DOHH2 (cell line): ENCODE data around the gene LIFR.

Source experiments
- H3F3A ChIP-seq: fragments of 200-600 bp; sonication (generic), shearing (Covaris generic); 2 replicates; pipeline ENCODE4 v1.6.0; 2016; ENCODE audit warnings: antibody characterized with exemption, mild to moderate bottlenecking; ENCODE audit not compliant: control insufficient read depth, insufficient read depth
- H3K27ac ChIP-seq: fragments of 200-600 bp; sonication (generic); 2 replicates; pipeline ENCODE4 v1.5.1; 2014; ENCODE audit warnings: low read depth, mild to moderate bottlenecking, low read length, moderate library complexity
- H3K27me3 ChIP-seq: fragments of 200-600 bp; sonication (generic); 2 replicates; pipeline ENCODE4 v1.6.1; 2014; ENCODE audit warnings: mild to moderate bottlenecking, low read length, mixed read lengths; ENCODE audit not compliant: control insufficient read depth
- H3K36me3 ChIP-seq: fragments of 200-600 bp; sonication (generic); 2 replicates; pipeline ENCODE4 v1.6.1; 2014; ENCODE audit warnings: mild to moderate bottlenecking, low read length, moderate library complexity, mixed read lengths; ENCODE audit not compliant: control insufficient read depth
- H3K4me1 ChIP-seq: fragments of 200-600 bp; sonication (generic); 2 replicates; pipeline ENCODE4 v1.6.1; 2014; ENCODE audit warnings: mild to moderate bottlenecking, low read length, mixed read lengths; ENCODE audit not compliant: control insufficient read depth
- H3K4me2 ChIP-seq: fragments of 200-600 bp; sonication (generic); 2 replicates; pipeline ENCODE4 v1.6.0; 2014; ENCODE audit warnings: mild to moderate bottlenecking, low read length, moderate library complexity
- H3K4me3 ChIP-seq: fragments of 200-600 bp; sonication (generic); 2 replicates; pipeline ENCODE4 v1.5.1; 2014; ENCODE audit warnings: mild to moderate bottlenecking, low read length, mixed read lengths
- H3K79me2 ChIP-seq: fragments of 200-600 bp; sonication (generic); 2 replicates; pipeline ENCODE4 v1.6.1; 2014; ENCODE audit warnings: mild to moderate bottlenecking, low read length, mixed read lengths; ENCODE audit not compliant: control insufficient read depth
- H3K9me2 ChIP-seq: fragments of 200-600 bp; sonication (generic); replicated peaks from 2 replicates; pipeline ENCODE4 v1.6.1; 2014; ENCODE audit warnings: mild to moderate bottlenecking, low read length, mixed read lengths; ENCODE audit not compliant: control insufficient read depth
- H3K9me3 ChIP-seq: fragments of 200-600 bp; sonication (generic); 2 replicates; pipeline ENCODE4 v1.6.1; 2014; ENCODE audit warnings: antibody characterized with exemption, low read length, mixed read lengths; ENCODE audit not compliant: control insufficient read depth, insufficient read depth
- H4K20me1 ChIP-seq: fragments of 200-600 bp; sonication (generic); 2 replicates; pipeline ENCODE4 v1.6.0; 2014; ENCODE audit warnings: low read depth, mild to moderate bottlenecking, antibody characterized with exemption, low read length, moderate library complexity; ENCODE audit not compliant: control insufficient read depth, insufficient read depth
- EZH2phosphoT487 ChIP-seq: fragments of 200-600 bp; sonication (generic); IDR thresholded peaks from 2 replicates; pipeline ENCODE4 v1.6.1; 2017; ENCODE audit warnings: borderline replicate concordance, mild to moderate bottlenecking, antibody characterized with exemption, low read length, moderate library complexity, mixed read lengths
- TF ChIP-seq, protein P1 (sequence below): fragments of 200-600 bp; sonication (generic); IDR thresholded peaks from one replicate; pipeline ENCODE4 v1.5.1; 2014; ENCODE audit warnings: antibody characterized with exemption, mild to moderate bottlenecking, low read depth, low read length; ENCODE audit not compliant: poor library complexity, severe bottlenecking

Gene LIFR

DNA sequence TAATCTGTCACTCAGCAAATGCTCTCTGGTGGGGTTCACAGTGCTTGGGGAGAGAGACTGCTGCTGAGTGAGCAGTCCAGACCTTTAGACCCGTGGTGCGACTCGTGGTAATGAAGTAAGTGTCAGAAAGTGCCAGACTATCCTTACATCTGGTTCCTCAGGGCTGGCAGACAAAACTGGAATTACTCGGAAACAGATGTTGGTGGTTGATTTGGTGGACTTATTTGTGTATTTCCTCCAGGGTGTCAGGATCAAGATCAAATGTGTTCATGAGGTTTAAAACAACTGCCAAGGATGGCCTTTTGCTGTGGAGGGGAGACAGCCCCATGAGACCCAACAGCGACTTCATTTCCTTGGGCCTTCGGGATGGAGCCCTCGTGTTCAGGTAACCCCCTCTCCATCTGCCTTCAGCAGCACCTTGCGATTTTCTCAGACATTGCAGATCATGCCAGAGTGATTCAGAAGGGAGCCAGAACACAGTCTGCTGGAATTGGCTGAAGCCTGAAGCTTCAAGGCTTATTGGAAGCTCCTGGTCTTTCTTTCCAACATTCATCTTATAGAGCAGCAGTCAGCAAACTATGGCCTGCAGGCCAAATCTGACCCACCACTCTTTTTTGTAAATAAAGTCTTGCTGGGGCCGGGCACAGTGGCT, 105.2 kb downstream of the LIFR start:
- H3F3A ChIP-seq: no peaks in the 10 kb centered on the region
- peaks cover 74% of the 10 kb centered on the region for H3K27me3 ChIP-seq
- TF ChIP-seq, protein P1, sequence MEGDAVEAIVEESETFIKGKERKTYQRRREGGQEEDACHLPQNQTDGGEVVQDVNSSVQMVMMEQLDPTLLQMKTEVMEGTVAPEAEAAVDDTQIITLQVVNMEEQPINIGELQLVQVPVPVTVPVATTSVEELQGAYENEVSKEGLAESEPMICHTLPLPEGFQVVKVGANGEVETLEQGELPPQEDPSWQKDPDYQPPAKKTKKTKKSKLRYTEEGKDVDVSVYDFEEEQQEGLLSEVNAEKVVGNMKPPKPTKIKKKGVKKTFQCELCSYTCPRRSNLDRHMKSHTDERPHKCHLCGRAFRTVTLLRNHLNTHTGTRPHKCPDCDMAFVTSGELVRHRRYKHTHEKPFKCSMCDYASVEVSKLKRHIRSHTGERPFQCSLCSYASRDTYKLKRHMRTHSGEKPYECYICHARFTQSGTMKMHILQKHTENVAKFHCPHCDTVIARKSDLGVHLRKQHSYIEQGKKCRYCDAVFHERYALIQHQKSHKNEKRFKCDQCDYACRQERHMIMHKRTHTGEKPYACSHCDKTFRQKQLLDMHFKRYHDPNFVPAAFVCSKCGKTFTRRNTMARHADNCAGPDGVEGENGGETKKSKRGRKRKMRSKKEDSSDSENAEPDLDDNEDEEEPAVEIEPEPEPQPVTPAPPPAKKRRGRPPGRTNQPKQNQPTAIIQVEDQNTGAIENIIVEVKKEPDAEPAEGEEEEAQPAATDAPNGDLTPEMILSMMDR: no peak
- no peak for TF ChIP-seq EZH2phosphoT487
- H3K27ac ChIP-seq: no peak overlapping the region
- H3K9me3 ChIP-seq: no peaks in the 10 kb centered on the region
- no peak overlapping the region for H3K4me3 ChIP-seq
- H3K79me2 ChIP-seq: no peaks in the 10 kb centered on the region
- peaks cover 7% of the 10 kb centered on the region; the same call in 1 of the 2 replicates for H4K20me1 ChIP-seq
- H3K4me2 ChIP-seq: no peak overlapping the region
- peaks cover 14% of the 10 kb centered on the region for H3K4me1 ChIP-seq
- no peaks in the 10 kb centered on the region for H3K36me3 ChIP-seq
- H3K9me2 ChIP-seq: no peaks in the 10 kb centered on the region

DNA sequence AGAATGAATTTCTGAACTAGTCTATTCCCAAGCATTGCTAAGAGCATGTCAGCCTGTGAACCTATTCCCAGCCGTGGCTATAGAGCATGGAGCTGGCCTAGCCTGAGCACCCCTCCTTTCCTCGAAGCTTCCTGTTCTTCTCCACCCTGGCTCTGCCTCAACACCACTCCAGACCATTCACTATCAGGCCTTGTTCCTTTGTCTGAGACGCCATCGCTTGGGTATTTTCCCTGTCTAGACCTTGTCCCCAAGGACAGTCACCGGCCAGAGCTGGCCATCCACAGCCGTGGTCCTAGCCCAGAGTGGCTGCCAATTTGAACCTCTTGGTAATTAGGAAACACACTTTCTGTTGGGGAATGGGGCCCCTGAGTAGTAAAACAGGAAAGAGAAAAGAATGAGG, 105.8 kb downstream of the LIFR start:
- Histone ChIP-seq H3K4me2 (no peak overlapping the region), H3K9me3 (no peaks in the 10 kb centered on the region), H3K79me2 (no peaks in the 10 kb centered on the region), H3K4me1 (peaks cover 14% of the 10 kb centered on the region), H4K20me1 (peaks cover 7% of the 10 kb centered on the region; the same call in 1 of the 2 replicates), H3K9me2 (no peaks in the 10 kb centered on the region), H3K36me3 (no peaks in the 10 kb centered on the region), H3K4me3 (no peak overlapping the region), H3F3A (no peaks in the 10 kb centered on the region), H3K27ac (no peak overlapping the region), H3K27me3 (peaks cover 69% of the 10 kb centered on the region)
- TF ChIP-seq, protein P1: no peak
- no peak for TF ChIP-seq EZH2phosphoT487

DNA sequence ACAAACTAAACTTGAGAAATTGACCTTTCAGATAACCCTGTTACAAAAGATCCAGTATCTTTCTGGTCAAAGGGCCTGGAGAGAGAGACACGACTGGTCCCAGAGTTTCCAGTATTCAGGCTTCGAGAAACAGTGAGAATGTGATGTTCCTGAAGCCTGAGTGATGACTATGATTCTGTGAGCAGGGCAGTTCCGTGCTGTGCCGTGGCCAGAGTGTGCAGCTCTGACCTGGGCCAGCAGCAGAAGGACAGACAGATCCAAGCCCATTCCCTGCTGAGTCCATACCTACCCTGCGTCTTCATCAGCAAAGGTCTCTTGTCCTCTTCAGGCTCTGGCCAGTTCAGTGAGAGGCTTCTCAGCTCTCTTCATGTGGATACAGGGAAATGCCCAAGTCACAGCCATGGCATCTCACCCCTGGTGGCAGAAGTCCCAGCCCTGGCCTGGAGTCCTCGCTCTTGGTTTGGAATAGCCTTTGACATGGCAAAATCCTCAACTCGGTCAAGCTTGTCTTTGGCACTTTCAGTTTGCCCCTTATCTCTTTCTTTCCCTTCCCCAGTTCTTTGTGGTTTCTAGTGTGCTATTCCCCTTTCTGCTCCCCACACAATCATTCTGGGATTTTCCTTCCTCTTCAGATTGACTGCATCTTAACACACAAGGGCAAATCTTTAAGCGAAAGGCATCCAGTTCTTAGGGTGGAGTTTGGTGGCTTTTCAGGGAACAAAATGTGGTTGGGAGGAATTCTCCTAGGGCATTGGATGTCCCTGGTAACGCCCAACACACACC, 107.7 kb downstream of the LIFR start:
- Histone ChIP-seq H3K4me2 (no peak overlapping the region), H3K27ac (no peak overlapping the region), H4K20me1 (0 out of 2 replicates have a peak, but pooled peaks cover 4% of the 10 kb centered on the region), H3K4me1 (peaks cover 11% of the 10 kb centered on the region), H3K36me3 (no peaks in the 10 kb centered on the region), H3K79me2 (no peaks in the 10 kb centered on the region), H3K27me3 (peaks cover 57% of the 10 kb centered on the region), H3K9me2 (no peaks in the 10 kb centered on the region), H3K9me3 (no peaks in the 10 kb centered on the region), H3F3A (no peaks in the 10 kb centered on the region), H3K4me3 (no peak overlapping the region)
- TF ChIP-seq, protein P1: no peak
- TF ChIP-seq EZH2phosphoT487: no peak
